Cerebellar cortex (tissue), 1 donor: ENCODE measurements around the gene MT1G.

Experiments
- DNase-seq: peaks from one replicate; pipeline ENCODE4 v3.0.0-alpha.2; 2015; ENCODE audit warnings: low spot score

Gene MT1G

DNA sequence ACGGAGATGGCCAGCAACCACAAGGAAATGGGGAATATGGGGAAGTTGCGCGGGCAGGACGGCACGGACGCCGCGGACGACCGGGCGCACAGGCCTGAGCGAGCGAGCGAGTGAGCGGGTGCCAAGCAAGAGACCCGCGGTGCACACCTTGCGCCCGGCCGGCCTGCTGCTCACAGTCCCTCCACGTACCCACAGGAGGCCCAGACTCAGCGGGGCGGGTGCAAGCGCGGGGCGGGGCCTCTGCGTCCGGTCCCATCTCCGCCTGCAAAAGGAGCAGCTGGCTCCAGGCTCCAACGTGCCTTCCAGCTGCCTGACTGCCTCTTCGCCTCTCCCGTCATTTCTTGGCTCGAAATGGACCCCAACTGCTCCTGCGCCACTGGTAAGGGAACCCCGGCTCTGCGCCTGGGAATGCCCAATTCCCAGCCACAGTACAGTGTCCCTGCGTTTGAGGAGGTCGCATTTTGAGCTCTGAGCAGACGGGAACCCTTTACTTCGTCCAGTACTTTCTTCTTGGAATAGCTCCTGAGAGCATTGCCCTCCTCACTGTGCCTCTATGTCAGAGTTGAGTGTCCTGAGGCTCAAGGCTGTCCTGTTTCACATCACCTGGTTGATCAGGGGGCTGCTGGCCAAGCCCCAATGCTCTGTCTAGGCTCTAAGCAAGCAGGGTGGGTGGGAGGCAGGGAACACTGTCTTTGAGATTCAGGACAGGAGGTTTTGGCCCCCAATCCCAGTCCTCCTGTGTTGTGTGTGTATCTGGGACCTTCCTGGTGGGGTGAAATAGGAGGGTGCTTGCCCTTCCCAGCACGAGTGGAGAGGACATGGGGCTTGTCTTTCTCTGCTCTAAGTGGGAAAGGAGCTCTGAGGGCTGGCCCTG, 50.4 kb downstream of the MT1G start:
- no peak for DNase-seq
